ENCODE data around the gene M6PR.
"Not testable (repeated sequence)": the region's sequence is repeated elsewhere in the genome, so short reads cannot be mapped to it uniquely, and the experiment has no call there.

M6PR gene

GRCh38 chr12:8951744-8952143 is 2.3 kb upstream of the M6PR start:
- in situ Hi-C loops (cut with MboI; ENCODE audit: low sequenced_read_pairs) = no loop called here

GRCh38 chr12:8950702-8951478 is 1.4 kb upstream of the M6PR start:
- in situ Hi-C loops (cut with MboI; ENCODE audit: low sequenced_read_pairs) = no loop called here

- in situ Hi-C loops (cut with MboI; ENCODE audit: low sequenced_read_pairs) = no loop called here
Measured at GRCh38 chr12:8950221-8950527, 729 bp upstream of the M6PR start.

GRCh38 chr12:8948701-8949341 is 624 bp downstream of the M6PR start:
- in situ Hi-C loops (cut with MboI; ENCODE audit: low sequenced_read_pairs) = no loop called here

- in situ Hi-C loops (cut with MboI; ENCODE audit: low sequenced_read_pairs) = no loop called here
Measured at GRCh38 chr12:8947737-8948136, 1.7 kb downstream of the M6PR start.

GRCh38 chr12:8946733-8947132 is 2.7 kb downstream of the M6PR start:
- in situ Hi-C loops (cut with MboI; ENCODE audit: low sequenced_read_pairs) = no loop called here

GRCh38 chr12:8943565-8944186 is 5.8 kb downstream of the M6PR start:
- in situ Hi-C loops (cut with MboI; ENCODE audit: low sequenced_read_pairs) = no loop called here

GRCh38 chr12:8941691-8942478 is 7.6 kb downstream of the M6PR start:
- in situ Hi-C loops (cut with MboI; ENCODE audit: low sequenced_read_pairs) = no loop called here

- in situ Hi-C loops (cut with MboI; ENCODE audit: low sequenced_read_pairs) = not testable (repeated sequence)
Measured at GRCh38 chr12:8937842-8938442, 11.5 kb downstream of the M6PR start.

- in situ Hi-C loops (cut with MboI; ENCODE audit: low sequenced_read_pairs) = no loop called here
Measured at GRCh38 chr12:8936735-8937134, 12.7 kb downstream of the M6PR start.

GRCh38 chr12:8934080-8934479 is 15.4 kb downstream of the M6PR start:
- in situ Hi-C loops (cut with MboI; ENCODE audit: low sequenced_read_pairs) = not testable (repeated sequence)

- in situ Hi-C loops (cut with MboI; ENCODE audit: low sequenced_read_pairs) = not testable (repeated sequence)
Measured at GRCh38 chr12:8932464-8932863, 17.0 kb downstream of the M6PR start.

GRCh38 chr12:8930655-8931323 is 18.7 kb downstream of the M6PR start:
- in situ Hi-C loops (cut with MboI; ENCODE audit: low sequenced_read_pairs) = not testable (repeated sequence)

- in situ Hi-C loops (cut with MboI; ENCODE audit: low sequenced_read_pairs) = no loop called here
Measured at GRCh38 chr12:8922544-8922943, 26.9 kb downstream of the M6PR start.

GRCh38 chr12:8919643-8920042 is 29.8 kb downstream of the M6PR start:
- in situ Hi-C loops (cut with MboI; ENCODE audit: low sequenced_read_pairs) = not testable (repeated sequence)

- in situ Hi-C loops (cut with MboI; ENCODE audit: low sequenced_read_pairs) = no loop called here
Measured at GRCh38 chr12:8917751-8918150, 31.7 kb downstream of the M6PR start.

- in situ Hi-C loops (cut with MboI; ENCODE audit: low sequenced_read_pairs) = no loop called here
Measured at GRCh38 chr12:8917031-8917430, 32.4 kb downstream of the M6PR start.

GRCh38 chr12:8916154-8916553 is 33.3 kb downstream of the M6PR start:
- in situ Hi-C loops (cut with MboI; ENCODE audit: low sequenced_read_pairs) = no loop called here

- in situ Hi-C loops (cut with MboI; ENCODE audit: low sequenced_read_pairs) = no loop called here
Measured at GRCh38 chr12:8914716-8915526, 34.5 kb downstream of the M6PR start.
